Stimulated activated CD4-positive, alpha-beta T cell treated with anti-CD3 and anti-CD28 coated beads, Interleukin-1b, Interleukin-23, amount 100 ng/mL, for 24 hours (primary cell): Measurements from ENCODE around the gene PRDX5.

ENCODE experiments used
- DNase-seq, 4 experiments: peaks; one replicate each; pipeline ENCODE4 v3.0.0-alpha.2; 2020; ENCODE audit warnings: low read depth in 4 of 4, low spot score in 1 of 4

PRDX5 gene

DNA sequence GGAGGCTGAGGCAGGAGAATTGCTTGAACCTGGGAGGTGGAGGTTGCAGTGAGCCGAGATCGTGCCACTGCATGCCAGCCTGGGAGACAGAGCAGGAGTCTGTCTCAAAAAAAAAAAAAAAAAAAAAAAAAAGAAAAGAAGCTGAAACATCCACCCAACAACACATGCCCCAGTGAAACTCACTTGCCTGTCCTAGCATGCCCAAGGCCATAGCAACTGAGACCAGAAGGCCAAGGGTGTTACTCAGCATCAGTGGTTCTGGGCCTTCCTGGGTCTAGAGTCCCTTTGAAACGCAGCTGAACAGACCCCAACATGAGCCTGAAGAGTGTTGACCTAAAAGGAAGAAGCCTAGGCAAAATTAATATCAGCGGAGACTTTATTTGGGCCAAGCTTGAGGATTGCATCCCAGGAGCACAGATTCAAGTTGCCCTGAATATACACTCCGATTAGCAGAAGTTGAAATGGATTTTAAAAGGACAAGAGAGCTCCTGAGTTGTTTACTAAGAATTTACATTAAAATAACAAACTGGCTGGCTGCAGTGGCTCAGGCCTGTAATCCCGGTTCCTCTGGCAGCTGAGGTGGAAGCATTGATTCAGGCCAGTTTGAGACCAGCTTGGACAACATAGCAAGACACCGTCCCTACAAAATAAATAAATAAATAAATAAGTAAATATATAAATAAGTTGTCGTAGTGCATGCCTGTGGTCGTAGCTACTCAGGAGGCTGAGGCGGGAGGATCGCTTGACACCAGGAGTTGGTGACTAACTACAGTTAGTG is 7.0 kb downstream of the PRDX5 start:
- no peak for DNase-seq

DNA sequence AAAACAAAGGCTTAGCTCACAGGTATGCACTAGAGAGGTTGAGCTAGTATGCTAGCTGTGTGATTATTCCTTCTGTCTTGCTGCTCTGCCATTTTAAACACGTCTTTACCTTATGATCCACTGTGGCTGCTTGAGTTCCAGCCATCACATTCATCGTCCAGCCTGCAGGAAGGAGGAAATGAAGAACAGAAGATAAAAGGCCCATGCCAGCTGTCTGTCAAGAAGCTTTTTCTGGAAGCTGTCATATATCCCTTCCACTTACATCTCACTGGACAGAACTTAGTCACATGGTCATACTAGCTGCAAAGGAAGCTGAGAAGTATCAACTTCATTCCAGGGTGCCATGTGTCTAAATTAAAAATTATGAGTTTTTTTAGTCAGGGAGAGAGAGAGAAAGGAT is 9.5 kb downstream of the PRDX5 start:
- DNase-seq: no peak

DNA sequence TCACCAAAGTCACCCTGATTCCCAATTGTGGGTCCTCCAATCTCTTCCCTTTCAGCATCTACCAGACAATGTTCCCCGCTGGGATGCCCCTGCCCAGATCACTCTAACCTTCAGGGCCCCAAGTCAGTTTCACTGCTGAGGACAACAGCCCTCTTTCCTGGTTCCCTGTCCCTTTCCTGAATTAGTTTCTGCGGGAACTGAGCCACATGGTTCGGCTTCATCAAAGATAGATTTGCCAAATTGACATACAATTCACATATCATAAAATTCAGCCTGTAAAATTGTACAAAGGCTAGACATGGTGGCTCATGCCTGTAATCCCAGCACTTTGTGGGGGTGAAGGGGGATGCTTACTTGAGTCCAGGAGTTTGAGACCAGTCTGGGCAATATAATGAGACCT is 10.1 kb downstream of the PRDX5 start:
- DNase-seq: no peak

DNA sequence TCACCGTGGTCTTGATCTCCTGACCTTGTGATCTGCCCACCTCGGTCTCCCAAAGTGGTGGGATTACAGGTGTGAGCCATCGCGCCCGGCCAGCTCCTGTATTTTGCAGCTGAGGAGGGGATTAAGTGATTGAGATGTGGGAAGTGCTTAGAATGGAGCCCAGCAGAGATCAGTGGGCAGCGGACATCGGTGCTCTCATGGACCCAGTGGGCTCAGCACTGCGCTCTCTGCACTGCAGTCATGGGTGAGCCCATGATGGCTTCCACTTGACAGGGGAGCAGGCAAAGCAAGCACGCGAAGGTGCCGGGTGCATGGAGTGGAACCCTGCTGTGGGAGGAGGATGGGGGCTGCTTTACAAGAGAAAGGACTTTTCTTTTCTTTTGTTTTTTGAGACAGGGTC is 13.0 kb downstream of the PRDX5 start:
- DNase-seq: no peak

DNA sequence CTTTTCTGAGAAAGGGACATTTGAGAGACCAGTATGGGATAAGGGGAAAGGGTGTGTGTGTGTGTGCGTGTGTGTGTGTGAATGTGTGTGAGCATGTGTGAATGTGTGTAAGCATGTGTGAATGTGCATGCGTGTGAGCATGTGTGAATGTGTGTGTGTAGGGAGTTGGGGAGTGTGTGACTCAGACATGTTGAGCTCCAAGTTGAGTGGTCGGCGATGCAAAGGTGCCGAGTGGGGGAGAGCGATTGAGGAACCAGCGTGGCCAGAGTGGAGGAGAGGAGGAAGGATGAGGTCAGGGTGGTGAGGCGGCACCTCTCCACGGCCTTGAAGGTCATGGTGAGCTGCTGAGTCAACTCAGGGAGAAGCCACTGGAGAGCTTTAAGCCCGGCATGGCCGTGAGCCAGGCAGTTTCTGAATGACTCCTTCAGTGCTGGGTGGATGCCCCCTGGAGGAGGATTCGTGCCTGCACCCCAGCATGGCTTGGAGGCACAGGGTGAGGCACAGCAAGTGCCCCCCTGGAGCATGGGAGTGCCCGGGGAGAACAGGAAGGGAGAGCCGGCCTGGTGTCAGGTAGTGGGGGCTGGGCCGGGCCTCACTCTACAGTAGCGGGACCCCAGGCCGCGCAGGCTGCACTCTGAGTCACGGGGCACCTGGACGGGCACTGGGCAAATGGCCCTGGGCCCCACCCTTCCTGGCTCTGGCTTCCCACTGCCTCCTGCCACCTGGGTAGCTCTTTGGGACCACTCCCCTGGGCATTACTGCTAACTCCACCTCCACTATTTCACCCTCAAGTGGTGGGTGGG is 13.8 kb downstream of the PRDX5 start:
- DNase-seq: peak in 2 of 4 experiments; percentile 58 to 68

DNA sequence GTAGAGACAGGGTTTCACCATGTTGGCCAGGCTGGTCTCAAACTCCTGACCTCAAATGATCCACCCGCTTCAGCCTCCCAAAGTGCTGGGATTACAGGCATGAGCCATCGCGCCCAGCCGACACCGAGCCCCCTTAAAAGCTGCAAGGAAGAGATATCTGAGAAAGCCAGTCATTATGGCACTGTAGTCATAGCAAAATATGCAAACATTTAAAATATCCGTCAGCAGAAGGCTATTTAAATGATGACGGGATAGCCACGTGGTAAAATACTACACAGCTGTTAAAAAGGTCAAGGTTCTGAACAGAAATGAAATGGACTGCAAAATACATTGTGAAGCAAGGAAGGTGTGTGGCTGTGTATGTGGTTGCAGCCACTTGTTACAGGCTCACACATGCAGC is 15.6 kb downstream of the PRDX5 start:
- DNase-seq: no peak

DNA sequence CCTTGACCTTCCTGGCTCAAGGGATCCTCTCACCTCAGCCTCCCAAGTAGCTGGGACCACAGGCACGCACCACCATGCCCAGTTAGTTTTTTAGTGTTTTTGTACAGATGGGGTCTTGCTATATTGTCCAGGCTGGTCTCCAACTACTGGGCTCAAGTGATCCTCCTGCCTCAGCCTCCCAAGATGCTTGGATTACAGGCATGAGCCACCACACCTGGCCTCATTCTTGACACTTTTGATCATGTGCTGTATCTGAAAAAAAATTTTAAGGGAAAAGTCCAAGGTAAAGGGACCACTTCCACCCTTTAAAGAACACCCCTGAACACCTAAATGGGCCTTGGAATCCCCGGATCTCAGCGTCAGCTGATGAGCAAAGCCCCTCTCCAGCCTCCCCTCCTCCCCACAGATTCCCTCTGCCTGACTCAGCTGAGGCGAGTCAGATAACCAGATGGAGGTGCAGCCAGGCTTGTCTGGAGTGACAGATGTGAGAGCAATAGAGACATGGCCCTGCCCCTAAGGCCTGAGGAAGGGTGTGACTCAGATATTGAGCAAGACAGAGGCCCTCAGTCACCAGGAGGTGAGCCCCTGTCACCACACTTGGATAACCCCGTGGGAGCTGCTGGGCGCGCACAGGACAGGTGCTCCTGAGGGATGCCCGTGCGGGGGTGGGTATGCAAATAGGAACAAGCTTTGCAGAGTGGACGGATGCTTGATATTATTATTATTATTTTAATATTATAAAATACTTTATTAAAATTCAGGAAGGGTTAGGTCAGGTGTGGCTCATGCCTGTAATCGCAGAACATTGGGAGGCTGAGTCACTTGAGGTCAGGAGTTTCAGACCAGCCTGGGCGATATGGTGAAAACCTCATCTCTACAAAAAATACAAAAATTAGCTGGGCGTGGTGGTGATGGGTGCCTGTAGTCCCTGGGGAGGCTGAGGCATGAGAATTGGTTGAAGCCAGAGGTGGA is 17.1 kb downstream of the PRDX5 start:
- peak in 1 of 4 experiments; percentile 25 for DNase-seq

DNA sequence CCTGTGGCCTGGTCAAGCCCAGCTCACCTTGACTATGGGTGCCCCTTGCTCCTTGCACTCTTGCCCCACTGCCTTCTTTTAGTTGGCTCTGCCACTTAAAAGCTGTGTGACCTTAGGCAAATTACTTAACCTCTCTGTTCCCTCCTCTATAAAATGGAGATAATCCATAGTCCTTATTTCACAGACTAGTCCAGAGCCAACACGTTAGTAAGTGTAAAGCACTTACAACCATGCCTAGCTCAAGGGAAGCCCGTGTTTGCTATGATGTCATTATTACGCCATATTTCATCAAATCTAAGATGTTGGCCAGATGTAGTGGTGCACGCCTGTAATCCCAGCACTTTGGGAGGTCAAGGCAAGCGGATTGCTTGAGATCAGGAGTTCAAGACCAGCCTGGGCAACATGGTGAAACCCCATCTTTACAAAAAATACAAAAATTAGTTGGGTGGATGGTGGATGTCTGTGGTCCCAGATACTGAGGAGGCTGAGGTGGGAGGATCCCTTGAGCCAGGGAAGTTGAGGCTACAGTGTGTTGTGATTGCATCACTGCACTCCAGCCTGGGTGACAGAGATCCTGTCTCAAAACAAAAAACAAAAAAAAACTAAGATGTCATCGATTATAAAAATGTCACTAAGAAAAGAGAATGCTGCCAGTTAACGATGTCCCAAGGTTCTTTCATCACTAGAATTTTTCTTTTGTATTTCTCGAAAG is 19.8 kb downstream of the PRDX5 start:
- DNase-seq: no peak

DNA sequence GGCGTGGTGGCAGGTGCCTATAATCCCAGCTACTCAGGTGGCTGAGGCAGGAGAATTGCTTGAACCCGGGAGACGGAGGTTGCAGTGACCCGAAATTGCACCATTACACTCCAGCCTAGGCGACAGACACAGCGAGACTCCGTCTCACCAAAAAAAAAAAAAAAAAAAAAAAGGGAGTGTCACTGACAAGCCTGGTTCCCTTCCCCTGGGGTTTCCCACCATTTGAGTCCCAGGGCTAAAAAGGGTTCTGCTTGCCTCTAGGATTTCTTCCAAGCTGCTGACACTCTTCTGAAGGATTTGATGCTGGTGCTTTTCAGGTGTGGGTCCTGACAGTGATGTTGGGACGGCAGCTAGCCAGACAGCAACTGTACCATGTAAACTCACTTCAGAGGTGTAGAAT is 20.8 kb downstream of the PRDX5 start:
- no peak for DNase-seq

DNA sequence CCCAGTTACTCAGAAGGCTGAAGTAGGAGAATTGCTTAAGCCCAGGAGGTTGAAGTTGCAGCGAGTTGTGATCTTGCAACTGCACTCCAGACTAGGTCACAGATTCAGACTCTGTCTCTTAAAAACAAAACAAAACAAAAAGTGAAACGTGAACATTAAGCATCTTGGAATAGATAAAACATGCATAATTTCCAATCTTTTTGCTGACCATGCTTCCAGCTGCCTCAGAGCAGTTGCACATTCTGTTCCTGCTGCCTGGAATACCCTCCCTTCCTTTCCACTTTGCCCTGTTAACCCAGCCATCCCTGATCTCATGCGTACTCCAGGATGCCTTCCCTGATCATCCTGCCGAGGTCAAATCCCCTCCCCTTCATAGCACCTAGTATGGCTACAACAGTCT is 21.4 kb downstream of the PRDX5 start:
- DNase-seq: no peak

DNA sequence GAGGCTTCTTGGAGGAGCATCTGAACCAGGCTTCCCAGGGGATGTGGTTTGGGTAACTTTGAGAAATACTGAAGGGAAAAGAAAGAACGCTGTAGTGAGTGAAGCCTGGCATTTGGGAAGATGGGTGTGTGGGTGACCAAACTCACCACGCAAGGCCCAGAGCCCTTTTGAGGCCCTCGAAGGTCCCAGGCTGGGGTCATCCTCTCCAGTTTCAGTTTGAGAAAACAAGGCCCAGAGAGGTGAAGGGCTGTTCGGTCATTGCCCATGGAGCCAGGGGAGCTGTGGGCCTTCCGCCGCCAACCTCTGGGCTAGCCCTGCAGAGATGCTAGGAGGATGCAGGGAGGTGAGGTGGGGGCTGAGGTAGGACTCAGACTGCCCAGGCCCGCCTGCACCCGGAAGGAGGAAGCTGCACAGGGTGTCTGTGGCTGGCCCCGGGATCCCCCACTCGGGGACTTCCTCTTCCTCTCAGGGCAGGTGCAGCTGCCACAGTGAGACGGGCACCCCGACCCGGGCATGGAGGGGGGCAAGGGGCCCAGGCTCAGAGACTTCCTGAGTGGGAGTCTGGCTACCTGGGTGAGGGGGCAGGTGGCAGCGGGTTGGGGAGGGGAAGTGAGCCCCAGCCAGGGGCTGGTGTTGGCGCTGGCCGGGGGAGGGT is 22.0 kb downstream of the PRDX5 start, which contains the start of gene CCDC88B:
Gene CCDC88B, plus strand, starts transcription at position 451 of the 655 bp plus-strand sequence. Its CDS starts 63 bp downstream, at position 514.
- DNase-seq: peak in 3 of 4 experiments; percentile 64 to 77 (median 67)

DNA sequence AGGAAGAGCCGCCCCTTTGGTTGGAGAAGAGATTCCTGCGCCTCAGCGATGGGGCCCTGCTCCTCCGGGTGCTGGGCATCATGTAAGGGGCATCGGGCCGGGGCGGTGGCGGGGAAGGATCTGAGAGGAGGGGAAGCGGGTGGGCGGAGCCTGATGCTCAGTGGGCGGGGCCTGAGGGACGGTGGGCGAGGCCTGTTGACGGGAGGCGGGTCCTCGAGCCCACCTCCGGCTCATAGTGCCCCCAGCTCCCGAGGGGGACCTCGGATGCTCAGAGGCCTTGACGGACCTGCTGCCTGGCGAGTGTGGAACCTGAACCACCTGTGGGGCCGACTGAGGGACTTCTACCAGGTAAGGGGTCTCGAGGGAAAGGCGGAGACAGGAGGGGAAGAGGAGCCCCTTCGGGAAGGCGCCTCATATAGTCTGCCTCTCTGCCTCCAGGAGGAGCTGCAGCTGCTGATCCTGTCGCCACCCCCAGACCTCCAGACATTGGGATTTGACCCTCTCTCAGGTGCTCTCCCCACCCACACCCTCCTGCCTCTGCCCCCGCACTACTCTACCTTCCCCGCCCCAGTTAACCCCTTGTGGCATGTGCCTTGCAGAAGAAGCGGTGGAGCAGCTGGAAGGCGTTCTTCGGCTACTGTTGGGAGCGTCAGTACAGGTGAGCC is 22.9 kb downstream of the PRDX5 start:
- DNase-seq: peak in 3 of 4 experiments; percentile 70 to 76 (median 72)

DNA sequence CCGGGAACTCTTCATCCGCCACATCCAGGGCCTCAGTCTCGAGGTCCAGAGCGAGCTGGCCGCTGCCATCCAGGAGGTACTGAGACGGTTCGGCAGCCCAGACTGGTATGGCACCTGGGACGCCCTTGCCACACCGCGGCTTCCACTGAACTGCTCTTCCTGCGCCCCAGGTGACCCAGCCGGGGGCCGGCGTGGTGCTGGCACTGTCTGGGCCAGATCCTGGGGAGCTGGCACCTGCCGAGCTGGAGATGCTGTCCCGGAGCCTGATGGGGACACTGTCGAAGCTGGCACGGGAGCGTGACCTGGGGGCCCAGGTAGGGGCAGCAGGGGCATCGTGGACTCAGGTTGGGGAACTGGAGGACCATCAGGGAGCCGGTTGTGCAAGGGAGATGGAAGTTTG is 23.5 kb downstream of the PRDX5 start:
- no peak for DNase-seq

DNA sequence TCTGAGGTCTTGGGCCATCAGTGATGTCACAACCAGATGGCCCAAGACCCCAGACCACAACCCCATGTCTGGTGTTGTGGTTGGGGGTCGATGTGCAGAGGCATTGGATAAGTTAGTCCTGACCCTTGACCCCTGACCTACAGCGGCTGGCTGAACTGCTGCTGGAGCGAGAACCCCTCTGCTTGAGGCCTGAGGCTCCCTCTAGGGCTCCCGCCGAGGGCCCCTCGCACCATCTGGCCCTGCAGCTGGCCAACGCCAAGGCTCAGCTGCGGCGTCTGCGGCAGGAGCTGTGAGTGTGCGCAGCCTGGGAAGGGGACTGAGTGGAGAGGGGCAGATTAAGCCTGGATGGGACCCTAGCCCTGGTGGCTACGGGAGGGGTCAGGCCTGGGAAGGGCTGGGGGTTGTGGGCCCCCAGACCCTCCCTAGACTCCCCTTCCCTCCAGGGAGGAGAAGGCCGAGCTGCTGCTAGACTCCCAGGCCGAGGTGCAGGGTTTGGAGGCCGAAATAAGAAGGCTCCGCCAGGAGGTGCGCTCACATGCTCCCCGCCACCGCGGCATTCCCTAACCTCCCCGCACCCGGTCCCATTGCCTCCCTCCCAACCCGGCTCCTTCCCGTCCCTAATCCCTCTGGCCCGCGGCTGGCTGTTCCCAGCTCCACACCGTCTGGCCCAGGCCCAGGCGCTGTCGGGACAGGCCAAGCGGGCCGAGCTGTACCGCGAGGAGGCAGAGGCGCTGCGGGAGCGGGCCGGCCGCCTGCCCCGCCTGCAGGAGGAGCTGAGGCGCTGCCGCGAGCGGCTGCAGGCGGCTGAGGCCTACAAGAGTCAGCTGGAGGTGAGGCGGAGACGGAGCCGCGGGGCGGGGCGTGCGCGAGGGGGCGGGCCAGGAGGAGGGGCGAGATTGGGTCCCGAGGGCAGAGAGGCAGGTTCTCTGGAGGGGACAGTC is 24.2 kb downstream of the PRDX5 start:
- DNase-seq: peak; percentile 62 to 94 (median 86)

DNA sequence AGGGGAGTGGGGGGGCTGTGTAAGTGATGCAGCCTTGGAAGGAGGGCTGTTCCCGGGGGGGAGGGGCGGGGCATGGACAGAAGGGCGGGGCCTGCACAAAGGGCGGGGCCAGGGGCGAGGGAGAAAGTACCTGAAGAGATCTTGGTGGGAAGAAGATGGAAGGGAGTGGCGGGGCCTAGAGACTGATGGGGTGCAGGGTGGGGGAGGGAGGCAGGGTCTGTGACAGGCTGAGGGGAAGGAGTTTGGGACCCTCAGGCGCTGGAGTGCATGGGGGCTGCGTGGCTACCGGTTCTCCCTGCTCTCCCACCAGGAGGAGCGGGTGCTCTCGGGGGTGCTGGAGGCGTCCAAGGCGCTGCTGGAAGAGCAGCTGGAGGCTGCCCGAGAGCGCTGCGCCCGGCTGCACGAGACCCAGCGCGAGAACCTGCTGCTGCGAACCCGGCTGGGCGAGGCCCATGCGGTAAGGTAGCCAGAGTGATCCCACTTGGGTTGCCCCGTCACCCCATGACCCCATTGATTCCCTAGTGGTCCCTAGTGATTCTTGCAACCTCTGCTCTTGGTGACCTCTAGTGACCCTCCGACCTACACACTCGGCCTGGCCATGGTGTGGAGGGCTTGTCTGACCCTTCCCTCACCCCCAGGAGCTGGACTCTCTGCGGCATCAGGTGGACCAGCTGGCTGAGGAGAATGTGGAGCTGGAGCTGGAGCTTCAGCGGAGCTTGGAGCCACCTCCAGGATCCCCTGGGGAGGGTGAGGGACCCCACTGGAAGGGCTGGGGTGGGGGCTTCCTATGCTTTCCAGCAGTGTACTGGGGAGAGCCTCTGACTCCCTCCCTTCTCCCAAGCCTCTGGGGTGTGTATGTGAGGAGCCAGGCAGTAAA is 25.2 kb downstream of the PRDX5 start:
- DNase-seq: no peak

DNA sequence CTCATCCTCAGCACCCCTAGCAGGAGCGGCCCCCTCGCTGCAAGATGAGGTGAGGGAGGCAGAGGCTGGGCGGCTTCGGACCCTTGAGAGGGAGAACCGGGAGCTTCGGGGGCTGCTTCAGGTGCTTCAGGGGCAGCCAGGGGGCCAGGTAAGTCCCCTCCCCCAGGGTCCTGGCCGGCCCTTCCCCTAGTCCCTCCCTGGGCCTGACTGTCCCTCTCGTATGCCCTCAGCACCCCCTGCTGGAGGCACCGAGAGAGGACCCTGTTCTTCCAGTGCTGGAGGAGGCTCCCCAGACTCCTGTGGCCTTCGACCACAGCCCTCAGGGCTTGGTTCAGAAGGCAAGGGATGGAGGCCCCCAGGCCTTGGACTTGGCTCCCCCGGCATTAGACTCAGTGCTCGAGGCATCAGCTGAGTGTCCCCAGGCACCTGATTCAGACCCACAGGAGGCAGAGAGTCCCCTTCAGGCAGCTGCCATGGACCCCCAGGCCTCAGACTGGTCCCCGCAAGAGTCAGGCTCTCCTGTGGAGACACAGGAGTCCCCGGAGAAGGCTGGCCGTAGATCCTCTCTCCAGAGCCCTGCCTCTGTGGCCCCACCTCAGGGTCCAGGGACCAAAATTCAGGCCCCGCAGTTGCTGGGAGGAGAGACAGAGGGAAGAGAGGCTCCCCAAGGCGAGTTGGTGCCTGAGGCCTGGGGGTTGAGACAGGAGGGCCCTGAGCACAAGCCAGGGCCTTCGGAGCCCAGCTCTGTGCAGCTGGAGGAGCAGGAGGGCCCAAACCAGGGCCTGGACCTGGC is 26.0 kb downstream of the PRDX5 start:
- DNase-seq: no peak

DNA sequence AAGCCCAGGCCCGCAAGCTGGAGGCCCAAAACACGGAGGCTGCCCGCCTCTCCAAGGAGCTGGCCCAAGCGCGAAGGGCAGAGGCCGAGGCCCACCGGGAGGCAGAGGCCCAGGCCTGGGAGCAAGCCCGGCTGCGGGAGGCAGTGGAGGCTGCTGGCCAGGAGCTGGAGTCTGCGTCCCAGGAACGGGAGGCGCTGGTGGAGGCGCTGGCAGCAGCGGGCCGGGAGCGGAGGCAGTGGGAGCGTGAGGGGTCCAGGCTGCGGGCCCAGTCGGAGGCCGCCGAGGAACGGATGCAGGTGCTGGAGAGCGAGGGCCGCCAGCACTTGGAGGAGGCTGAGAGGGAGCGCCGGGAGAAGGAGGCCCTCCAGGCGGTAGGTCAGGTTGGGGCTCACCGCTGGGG is 26.9 kb downstream of the PRDX5 start:
- no peak for DNase-seq
